ENCODE data around the gene VWA3B.
"Not testable (repeated sequence)": the region's sequence is repeated elsewhere in the genome, so short reads cannot be mapped to it uniquely, and the experiment has no call there.

The VWA3B gene

GRCh38 chr2:98142106-98142791 is 55.3 kb downstream of the VWA3B start:
- H3K27ac ChIP-seq (ENCODE audit: low read length), result no peak overlapping the region

GRCh38 chr2:98145070-98145469 is 58.1 kb downstream of the VWA3B start:
- Histone ChIP-seq H3K9ac (ENCODE audit: low read depth, low read length) (no peak overlapping the region), H3K36me3 (ENCODE audit: insufficient read depth, low read depth, low read length) (no peaks in the 10 kb centered on the region), H3K4me1 (ENCODE audit: insufficient read depth, low read length) (no peaks in the 10 kb centered on the region; the same call in 1 of the 2 replicates), H3K27ac (ENCODE audit: low read length) (no peak overlapping the region), H3K27me3 (ENCODE audit: insufficient read depth, low read length) (no peaks in the 10 kb centered on the region), H3K4me3 (ENCODE audit: low read length) (no peak overlapping the region), H3K9me3 (ENCODE audit: insufficient read depth, low read depth, low read length) (no peaks in the 10 kb centered on the region)

More at GRCh38 chr2:98142106-98142791, 55.3 kb downstream of the VWA3B start:
- no peaks in the 10 kb centered on the region; the same call in 1 of the 2 replicates for H3K4me1 ChIP-seq (ENCODE audit: insufficient read depth, low read length)
- no peaks in the 10 kb centered on the region for H3K27me3 ChIP-seq (ENCODE audit: insufficient read depth, low read length)
- H3K9me3 ChIP-seq (ENCODE audit: insufficient read depth, low read depth, low read length), result no peaks in the 10 kb centered on the region
- no peaks in the 10 kb centered on the region for H3K36me3 ChIP-seq (ENCODE audit: insufficient read depth, low read depth, low read length)
- no peak overlapping the region for H3K4me3 ChIP-seq (ENCODE audit: low read length)
- H3K9ac ChIP-seq (ENCODE audit: low read depth, low read length), result no peak overlapping the region

- H3K9ac ChIP-seq (ENCODE audit: low read depth, low read length); H3K36me3 ChIP-seq (ENCODE audit: insufficient read depth, low read depth, low read length); H3K9me3 ChIP-seq (ENCODE audit: insufficient read depth, low read depth, low read length); H3K27ac ChIP-seq (ENCODE audit: low read length); H3K4me1 ChIP-seq (ENCODE audit: insufficient read depth, low read length); H3K27me3 ChIP-seq (ENCODE audit: insufficient read depth, low read length); H3K4me3 ChIP-seq (ENCODE audit: low read length): not testable (repeated sequence)
Measured at GRCh38 chr2:98147900-98148299, 60.9 kb downstream of the VWA3B start.

DNA sequence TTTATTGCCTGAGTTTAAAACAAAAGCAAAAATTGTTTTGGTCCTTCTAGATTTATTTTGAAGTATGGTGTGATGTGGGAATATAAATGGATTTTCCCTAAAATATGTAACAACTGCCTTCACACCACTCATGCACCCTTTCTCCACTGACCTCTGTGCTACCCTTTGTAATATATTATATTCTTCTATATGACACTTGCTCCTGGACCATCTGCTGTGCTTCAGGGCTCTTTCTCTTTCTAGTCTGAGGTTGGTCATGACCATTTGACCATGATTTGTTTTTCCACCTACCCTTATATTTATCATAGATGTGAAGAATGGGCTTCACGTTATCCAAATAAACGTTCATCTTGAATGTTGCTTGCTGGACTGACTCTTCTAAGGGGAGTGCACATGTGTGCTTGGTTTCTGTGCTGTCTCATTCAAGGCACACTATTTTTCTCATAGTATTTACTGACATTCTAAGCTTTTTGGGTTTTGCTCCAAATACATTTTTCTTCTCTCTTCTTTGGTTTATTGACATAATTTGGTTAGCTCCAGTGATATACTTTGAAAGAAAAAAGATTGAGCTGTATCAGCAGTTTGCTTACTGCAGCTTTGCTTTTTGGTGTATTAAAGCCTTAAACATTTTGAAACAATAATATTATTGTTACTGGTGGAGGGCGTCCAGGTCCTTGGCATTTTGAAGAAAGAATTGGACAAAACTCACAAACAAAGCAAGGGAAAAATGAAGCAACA is 61.8 kb downstream of the VWA3B start:
- no peaks in the 10 kb centered on the region for H3K9me3 ChIP-seq (ENCODE audit: insufficient read depth, low read depth, low read length)
- H3K36me3 ChIP-seq (ENCODE audit: insufficient read depth, low read depth, low read length), result no peaks in the 10 kb centered on the region
- H3K27ac ChIP-seq (ENCODE audit: low read length), result no peak overlapping the region
- H3K4me3 ChIP-seq (ENCODE audit: low read length), result no peak overlapping the region
- H3K9ac ChIP-seq (ENCODE audit: low read depth, low read length), result no peak overlapping the region
- no peaks in the 10 kb centered on the region for H3K27me3 ChIP-seq (ENCODE audit: insufficient read depth, low read length)
- H3K4me1 ChIP-seq (ENCODE audit: insufficient read depth, low read length), result no peaks in the 10 kb centered on the region

DNA sequence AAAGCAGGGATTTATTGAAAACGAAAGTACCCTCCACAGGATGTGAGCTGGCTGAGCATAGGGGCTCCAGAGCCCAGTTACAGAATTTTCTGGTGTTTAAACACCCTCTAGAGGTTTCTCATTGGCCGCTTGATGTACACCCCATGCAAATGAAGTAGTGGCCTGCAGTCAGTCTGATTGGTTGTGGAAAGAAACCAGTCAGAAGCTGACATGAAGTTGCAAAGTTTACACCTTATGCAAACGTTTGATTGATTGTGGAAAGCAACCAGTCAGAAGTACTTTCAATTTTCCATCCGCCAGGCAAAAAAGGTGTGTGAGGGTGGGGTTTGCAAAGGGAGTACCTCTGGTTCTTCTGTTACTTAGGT is 62.3 kb downstream of the VWA3B start:
- H3K4me3 ChIP-seq (ENCODE audit: low read length), result no peak overlapping the region
- no peaks in the 10 kb centered on the region for H3K9me3 ChIP-seq (ENCODE audit: insufficient read depth, low read depth, low read length)
- H3K4me1 ChIP-seq (ENCODE audit: insufficient read depth, low read length), result no peaks in the 10 kb centered on the region
- no peak overlapping the region for H3K27ac ChIP-seq (ENCODE audit: low read length)
- H3K27me3 ChIP-seq (ENCODE audit: insufficient read depth, low read length), result no peaks in the 10 kb centered on the region
- H3K9ac ChIP-seq (ENCODE audit: low read depth, low read length), result no peak overlapping the region
- H3K36me3 ChIP-seq (ENCODE audit: insufficient read depth, low read depth, low read length), result no peaks in the 10 kb centered on the region

GRCh38 chr2:98153481-98153880 is 66.5 kb downstream of the VWA3B start:
- Histone ChIP-seq H3K36me3 (ENCODE audit: insufficient read depth, low read depth, low read length) (no peaks in the 10 kb centered on the region), H3K9ac (ENCODE audit: low read depth, low read length) (no peak overlapping the region), H3K27me3 (ENCODE audit: insufficient read depth, low read length) (no peaks in the 10 kb centered on the region), H3K4me3 (ENCODE audit: low read length) (no peak overlapping the region), H3K9me3 (ENCODE audit: insufficient read depth, low read depth, low read length) (no peaks in the 10 kb centered on the region), H3K4me1 (ENCODE audit: insufficient read depth, low read length) (no peaks in the 10 kb centered on the region), H3K27ac (ENCODE audit: low read length) (no peak overlapping the region)

- Histone ChIP-seq H3K36me3 (ENCODE audit: insufficient read depth, low read depth, low read length) (no peaks in the 10 kb centered on the region), H3K4me3 (ENCODE audit: low read length) (no peak overlapping the region), H3K9me3 (ENCODE audit: insufficient read depth, low read depth, low read length) (no peaks in the 10 kb centered on the region), H3K27me3 (ENCODE audit: insufficient read depth, low read length) (no peaks in the 10 kb centered on the region), H3K9ac (ENCODE audit: low read depth, low read length) (no peak overlapping the region), H3K27ac (ENCODE audit: low read length) (no peak overlapping the region), H3K4me1 (ENCODE audit: insufficient read depth, low read length) (no peaks in the 10 kb centered on the region)
Measured at GRCh38 chr2:98155291-98155690, 68.3 kb downstream of the VWA3B start.

GRCh38 chr2:98155716-98156115 is 68.7 kb downstream of the VWA3B start:
- no peak overlapping the region for H3K27ac ChIP-seq (ENCODE audit: low read length)
- no peaks in the 10 kb centered on the region for H3K4me1 ChIP-seq (ENCODE audit: insufficient read depth, low read length)
- H3K36me3 ChIP-seq (ENCODE audit: insufficient read depth, low read depth, low read length), result no peaks in the 10 kb centered on the region
- H3K9ac ChIP-seq (ENCODE audit: low read depth, low read length), result no peak overlapping the region
- no peaks in the 10 kb centered on the region for H3K27me3 ChIP-seq (ENCODE audit: insufficient read depth, low read length)
- H3K9me3 ChIP-seq (ENCODE audit: insufficient read depth, low read depth, low read length), result no peaks in the 10 kb centered on the region
- no peak overlapping the region for H3K4me3 ChIP-seq (ENCODE audit: low read length)

DNA sequence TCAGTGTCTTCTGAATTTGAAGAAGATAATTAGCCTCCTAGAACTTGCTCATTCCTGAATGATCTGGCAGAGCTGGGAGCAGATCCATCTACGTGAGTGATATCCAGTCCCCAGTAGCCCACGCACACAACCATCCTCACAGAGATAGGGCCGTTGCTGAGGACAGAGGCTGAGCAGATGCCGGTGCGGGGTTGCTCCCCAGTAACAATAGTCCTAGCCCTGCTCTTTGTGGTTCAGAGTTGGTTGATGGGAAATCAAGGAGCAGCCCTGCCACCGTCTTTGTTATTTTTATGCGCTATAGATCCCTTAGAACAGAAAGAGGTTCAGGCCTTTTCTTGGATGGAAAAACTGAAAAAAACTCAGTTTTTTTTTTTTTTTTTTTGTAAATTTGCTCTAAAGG is 69.3 kb downstream of the VWA3B start:
- H3K4me1 ChIP-seq (ENCODE audit: insufficient read depth, low read length), result no peaks in the 10 kb centered on the region
- H3K4me3 ChIP-seq (ENCODE audit: low read length), result no peak overlapping the region
- H3K27me3 ChIP-seq (ENCODE audit: insufficient read depth, low read length), result no peaks in the 10 kb centered on the region
- no peak overlapping the region for H3K9ac ChIP-seq (ENCODE audit: low read depth, low read length)
- H3K9me3 ChIP-seq (ENCODE audit: insufficient read depth, low read depth, low read length), result no peaks in the 10 kb centered on the region
- H3K36me3 ChIP-seq (ENCODE audit: insufficient read depth, low read depth, low read length), result no peaks in the 10 kb centered on the region
- H3K27ac ChIP-seq (ENCODE audit: low read length), result no peak overlapping the region

- H3K9ac ChIP-seq (ENCODE audit: low read depth, low read length), result no peak overlapping the region
- H3K4me3 ChIP-seq (ENCODE audit: low read length), result no peak overlapping the region
- H3K27ac ChIP-seq (ENCODE audit: low read length), result no peak overlapping the region
- no peaks in the 10 kb centered on the region for H3K27me3 ChIP-seq (ENCODE audit: insufficient read depth, low read length)
- no peaks in the 10 kb centered on the region for H3K9me3 ChIP-seq (ENCODE audit: insufficient read depth, low read depth, low read length)
- H3K36me3 ChIP-seq (ENCODE audit: insufficient read depth, low read depth, low read length), result no peaks in the 10 kb centered on the region
- no peaks in the 10 kb centered on the region for H3K4me1 ChIP-seq (ENCODE audit: insufficient read depth, low read length)
Measured at GRCh38 chr2:98157557-98157956, 70.6 kb downstream of the VWA3B start.

DNA sequence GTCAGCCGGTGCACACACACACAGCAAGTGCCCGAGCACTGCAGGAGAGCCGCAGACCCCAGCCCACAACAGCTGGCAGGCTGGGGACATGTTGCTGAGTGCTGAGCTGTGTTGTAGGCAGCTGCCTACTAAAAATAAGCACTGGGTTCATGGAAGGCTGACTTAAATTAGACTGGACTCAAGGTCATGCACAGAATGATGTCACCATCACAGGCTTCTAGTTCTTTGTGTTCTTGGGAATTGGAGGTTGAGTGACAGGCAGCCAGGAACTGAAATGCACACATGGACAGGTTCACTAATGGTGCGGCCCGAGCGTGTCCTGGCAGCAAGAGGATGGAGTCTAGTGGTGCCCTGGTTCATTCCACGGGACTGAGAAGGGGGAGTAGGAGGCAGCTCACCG is 71.3 kb downstream of the VWA3B start:
- Histone ChIP-seq H3K9me3 (ENCODE audit: insufficient read depth, low read depth, low read length) (no peaks in the 10 kb centered on the region), H3K4me3 (ENCODE audit: low read length) (no peak overlapping the region), H3K4me1 (ENCODE audit: insufficient read depth, low read length) (no peaks in the 10 kb centered on the region), H3K36me3 (ENCODE audit: insufficient read depth, low read depth, low read length) (no peaks in the 10 kb centered on the region), H3K9ac (ENCODE audit: low read depth, low read length) (no peak overlapping the region), H3K27me3 (ENCODE audit: insufficient read depth, low read length) (no peaks in the 10 kb centered on the region), H3K27ac (ENCODE audit: low read length) (no peak overlapping the region)

DNA sequence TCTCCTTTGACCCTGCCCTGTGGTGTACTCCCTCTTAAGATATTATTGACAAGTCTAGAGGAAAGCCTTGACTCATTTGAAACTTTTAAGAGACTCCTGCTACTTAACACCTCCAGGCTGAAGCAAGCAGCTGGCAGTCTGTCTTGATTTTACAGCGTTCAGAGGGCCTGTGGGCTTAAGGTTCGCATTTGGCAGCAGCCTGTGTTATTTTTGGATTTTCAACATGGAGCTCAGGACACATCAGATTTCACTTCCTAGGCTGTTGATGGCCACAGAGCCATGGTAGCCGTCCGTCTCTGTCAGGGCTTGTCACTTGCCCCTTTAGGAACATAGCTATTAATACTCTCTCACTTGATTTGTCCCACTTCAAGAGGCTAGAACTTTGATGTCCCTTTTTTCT is 73.6 kb downstream of the VWA3B start:
- no peak overlapping the region for H3K9ac ChIP-seq (ENCODE audit: low read depth, low read length)
- H3K4me3 ChIP-seq (ENCODE audit: low read length), result no peak overlapping the region
- H3K9me3 ChIP-seq (ENCODE audit: insufficient read depth, low read depth, low read length), result no peaks in the 10 kb centered on the region
- H3K36me3 ChIP-seq (ENCODE audit: insufficient read depth, low read depth, low read length), result no peaks in the 10 kb centered on the region
- H3K4me1 ChIP-seq (ENCODE audit: insufficient read depth, low read length), result no peaks in the 10 kb centered on the region
- no peaks in the 10 kb centered on the region for H3K27me3 ChIP-seq (ENCODE audit: insufficient read depth, low read length)
- no peak overlapping the region for H3K27ac ChIP-seq (ENCODE audit: low read length)
